H1 (cell line): Measurements from ENCODE around the gene COLEC12. TPM values are rescaled to one million over a fixed set of nuclear protein-coding genes. Genes with fewer than 3 reads are reported as not detected.

Experiments used
- CTCF ChIA-PET: fragments of 300-600 bp; sonication (Branson Sonifier 250); formaldehyde crosslinking; loops from one replicate; lab custom pipeline; 2021; ENCODE audit not compliant: partially characterized antibody; lab: Charles Lee
- POLR2A ChIA-PET: fragments of 300-600 bp; sonication (Branson Sonifier 250); formaldehyde crosslinking; loops from one replicate; lab custom pipeline; 2021; ENCODE audit warnings: inconsistent platforms; ENCODE audit not compliant: partially characterized antibody; lab: Charles Lee
- DNase-seq, 2 experiments: peaks; one replicate each; pipeline versions ENCODE4 v3.0.0 to v3.0.0-alpha.2; 2010 to 2022; ENCODE audit warnings: low spot score in 2 of 2, low read depth in 1 of 2, mixed read lengths in 1 of 2
- FAIRE-seq: peaks from 2 replicates; lab custom pipeline; 2011; peaks lifted over from hg19 to GRCh38; lab: Jason Lieb, UNC
- H2AFZ ChIP-seq: 2 replicates; pipeline ENCODE4 v1.8.1; 2012; ENCODE audit warnings: low read length, inconsistent platforms
- H2AK5ac ChIP-seq: 2 replicates; pipeline ENCODE4 v1.6.1; 2013; ENCODE audit warnings: low read depth, low read length
- H2BK120ac ChIP-seq: replicated peaks from 2 replicates; pipeline ENCODE3; 2013; ENCODE audit warnings: low read depth, low read length, inconsistent platforms
- H2BK12ac ChIP-seq: 2 replicates; pipeline ENCODE4 v1.6.1; 2013; ENCODE audit warnings: low read depth, low read length
- H2BK15ac ChIP-seq: 2 replicates; pipeline ENCODE4 v1.6.1; 2013; ENCODE audit warnings: low read length
- H2BK20ac ChIP-seq: 2 replicates; pipeline ENCODE4 v1.6.1; 2013; ENCODE audit warnings: low read length
- H2BK5ac ChIP-seq: 2 replicates; pipeline ENCODE4 v1.6.1; 2013; ENCODE audit warnings: low read depth, low read length
- H3K14ac ChIP-seq: 2 replicates; pipeline ENCODE4 v1.6.1; 2013; ENCODE audit warnings: inconsistent platforms; ENCODE audit not compliant: insufficient read length
- H3K18ac ChIP-seq: 2 replicates; pipeline ENCODE4 v1.6.1; 2013; ENCODE audit warnings: low read length; ENCODE audit errors: extremely low read depth
- H3K23ac ChIP-seq: 2 replicates; pipeline ENCODE4 v1.6.1; 2013; ENCODE audit warnings: inconsistent platforms; ENCODE audit not compliant: insufficient read length
- H3K23me2 ChIP-seq: 2 replicates; pipeline ENCODE4 v1.6.1; 2013; ENCODE audit warnings: low read depth, low read length
- H3K27ac ChIP-seq: 2 replicates; pipeline ENCODE4 v1.6.1; 2011; ENCODE audit warnings: low read depth, low read length, inconsistent platforms
- H3K27me3 ChIP-seq, 4 experiments: replicated peaks in 1 of 4; 1 replicate in 1 of 4; 2 replicates in 3 of 4; pipeline versions ENCODE4 v1.6.1 to v1.8.1; 2011 to 2013; ENCODE audit warnings: low read length in 3 of 4, mild to moderate bottlenecking in 3 of 4, inconsistent platforms in 2 of 4, mixed read lengths in 2 of 4, moderate library complexity in 1 of 4; ENCODE audit not compliant: control insufficient read depth in 3 of 4, insufficient read depth in 3 of 4; ENCODE audit errors: extremely low read depth in 1 of 4
- H3K36me3 ChIP-seq, 4 experiments: 2 replicates each; pipeline versions ENCODE4 v1.6.1 to v1.8.1; 2011 to 2013; ENCODE audit warnings: mild to moderate bottlenecking in 4 of 4, low read length in 3 of 4, moderate library complexity in 2 of 4, control low read depth in 1 of 4, inconsistent platforms in 1 of 4; ENCODE audit not compliant: insufficient read depth in 4 of 4, control insufficient read depth in 2 of 4
- H3K4ac ChIP-seq: replicated peaks from 2 replicates; pipeline ENCODE3; 2013; ENCODE audit warnings: low read length, low read depth, mixed read lengths, inconsistent platforms; ENCODE audit not compliant: insufficient read length
- H3K4me1 ChIP-seq, 4 experiments: replicated peaks in 1 of 4; 1 replicate in 1 of 4; 2 replicates in 3 of 4; pipeline versions ENCODE4 v1.6.1 to v1.8.1; 2011 to 2013; ENCODE audit warnings: low read length in 3 of 4, inconsistent platforms in 2 of 4, mixed read lengths in 1 of 4; ENCODE audit not compliant: insufficient read depth in 4 of 4, control insufficient read depth in 3 of 4
- H3K4me2 ChIP-seq, 2 experiments: 2 replicates each; pipeline versions ENCODE4 v1.6.1 to v1.8.1; 2011 to 2013; ENCODE audit warnings: low read depth in 2 of 2, low read length in 2 of 2, control low read depth in 1 of 2, inconsistent platforms in 1 of 2, mild to moderate bottlenecking in 1 of 2; ENCODE audit not compliant: insufficient read depth in 1 of 2
- H3K4me3 ChIP-seq, 4 experiments: fragments of 200-600, 300-600 bp in 1 of 4; sonication (generic), shearing (Covaris generic), sonication (Bioruptor Twin) in 1 of 4; 2 replicates each; pipeline versions ENCODE4 v1.5.1 to v1.8.1; 2011 to 2016; ENCODE audit warnings: low read length in 4 of 4, low read depth in 3 of 4, control low read depth in 2 of 4, inconsistent platforms in 2 of 4, mild to moderate bottlenecking in 2 of 4, mixed read lengths in 1 of 4, moderate library complexity in 1 of 4; ENCODE audit not compliant: insufficient read depth in 2 of 4; ENCODE audit errors: extremely low read depth in 1 of 4
- H3K56ac ChIP-seq: replicated peaks from 2 replicates; pipeline ENCODE3; 2013; ENCODE audit warnings: low read depth, mild to moderate bottlenecking, mixed read lengths, low read length, inconsistent platforms; ENCODE audit not compliant: insufficient read length
- H3K79me1 ChIP-seq: 2 replicates; pipeline ENCODE4 v1.6.1; 2013; ENCODE audit warnings: low read depth, low read length, control low read depth
- H3K79me2 ChIP-seq, 2 experiments: 2 replicates each; pipeline versions ENCODE4 v1.6.1 to v1.8.1; 2012 to 2013; ENCODE audit warnings: low read length in 2 of 2, mild to moderate bottlenecking in 2 of 2, inconsistent platforms in 1 of 2; ENCODE audit not compliant: insufficient read depth in 2 of 2, control insufficient read depth in 1 of 2
- H3K9ac ChIP-seq, 4 experiments: replicated peaks in 1 of 4; 1 replicate in 1 of 4; 2 replicates in 3 of 4; pipeline versions ENCODE4 v1.6.1 to v1.8.1; 2011 to 2013; ENCODE audit warnings: low read depth in 3 of 4, low read length in 3 of 4, control low read depth in 2 of 4, mild to moderate bottlenecking in 2 of 4, moderate library complexity in 2 of 4, inconsistent platforms in 1 of 4; ENCODE audit errors: extremely low read depth in 1 of 4
- H3K9me3 ChIP-seq, 2 experiments: 2 replicates each; pipeline versions ENCODE4 v1.6.1 to v1.8.1; 2012 to 2013; ENCODE audit warnings: mild to moderate bottlenecking in 2 of 2, moderate library complexity in 2 of 2, control low read depth in 1 of 2, inconsistent platforms in 1 of 2, low read depth in 1 of 2, low read length in 1 of 2, mixed read lengths in 1 of 2; ENCODE audit not compliant: insufficient read depth in 2 of 2
- H4K20me1 ChIP-seq, 2 experiments: replicated peaks in 1 of 2; 2 replicates each; pipeline versions ENCODE3 to v1.8.1; 2011 to 2013; ENCODE audit warnings: inconsistent platforms in 2 of 2, low read length in 2 of 2, mild to moderate bottlenecking in 1 of 2; ENCODE audit not compliant: insufficient read depth in 2 of 2, control insufficient read depth in 1 of 2
- H4K5ac ChIP-seq: 2 replicates; pipeline ENCODE4 v1.6.1; 2013; ENCODE audit warnings: low read length, low read depth, mixed read lengths, inconsistent platforms; ENCODE audit not compliant: insufficient read length
- H4K8ac ChIP-seq: 2 replicates; pipeline ENCODE4 v1.8.0; 2013; ENCODE audit warnings: mild to moderate bottlenecking, moderate library complexity, low read length, inconsistent platforms; ENCODE audit not compliant: insufficient read depth; ENCODE audit errors: extremely low read depth
- H4K91ac ChIP-seq: replicated peaks from 2 replicates; pipeline ENCODE3; 2013; ENCODE audit warnings: low read length, mixed read lengths, inconsistent platforms; ENCODE audit not compliant: insufficient read length
- BACH1 ChIP-seq: IDR thresholded peaks from 2 replicates; pipeline ENCODE4 v1.6.1; 2012; ENCODE audit warnings: low read length, improper control_type of control experiment
- BCL11A ChIP-seq, 2 experiments: IDR thresholded peaks; one replicate each; pipeline ENCODE4 v1.6.1; 2011; ENCODE audit warnings: low read depth in 2 of 2, low read length in 2 of 2, mild to moderate bottlenecking in 2 of 2
- CEBPB ChIP-seq: IDR thresholded peaks from 2 replicates; pipeline ENCODE4 v1.6.1; 2012; ENCODE audit warnings: low read depth, low read length
- GTF2F1 ChIP-seq: IDR thresholded peaks from 2 replicates; pipeline ENCODE4 v1.6.1; 2012; ENCODE audit warnings: low read depth, low read length, improper control_type of control experiment, borderline replicate concordance
- SIN3A ChIP-seq, 2 experiments: IDR thresholded peaks in 1 of 2; conservative IDR thresholded peaks in 1 of 2; 2 replicates each; pipeline ENCODE4 v1.6.1; 2011 to 2012; ENCODE audit warnings: low read length in 2 of 2, improper control_type of control experiment in 1 of 2, low read depth in 1 of 2, mild to moderate bottlenecking in 1 of 2
- WGBS, 2 experiments: shearing (Covaris generic) in 1 of 2; methylation state at CpG; one replicate each; pipeline versions ENCODE4 v1.1.6 to v1.1.7; 2013 to 2015; ENCODE audit warnings: low lambda C conversion rate in 2 of 2, mixed read lengths in 2 of 2, inconsistent platforms in 1 of 2, low coverage in 1 of 2, missing lambda C conversion rate in 1 of 2; ENCODE audit not compliant: insufficient replicate concordance in 2 of 2, insufficient coverage in 1 of 2, insufficient read length in 1 of 2; ENCODE audit errors: extremely low coverage in 1 of 2, missing lambda C conversion rate in 1 of 2; 5-methylcytosine and 5-hydroxymethylcytosine counted together
- polyA plus RNA-seq, 7 experiments: library from polyadenylated mRNA; depleted of rRNA in 3 of 7; stranded (reverse) in 5 of 7; unstranded in 2 of 7; fragments of >200 nt in 5 of 7; fragments of 200-250 nt in 2 of 7; gene quantifications; 1 replicate in 5 of 7; 2 replicates in 1 of 7; 4 replicates in 1 of 7; pipeline versions ENCODE4 v1.2.1 to v1.2.3, GENCODE V29; 2011 to 2013; ENCODE audit warnings: missing spikeins in 2 of 7, mixed read lengths in 2 of 7
- total RNA-seq: library from RNA; stranded (reverse); fragmentation: NEBNext Ultra II Directional; extraction: Animal tissue kit (Norgen Biotek cat#: 25700); gene quantifications from 2 replicates; pipeline ENCODE4 v1.2.1, GENCODE V29; 2021

The COLEC12 gene
- total and polyA plus RNA-seq, 2 of the 8 experiments (the other 6 are each of a cell fraction or from before 2014, with no cell fraction given), result 0.44 to 2.3 TPM

DNA sequence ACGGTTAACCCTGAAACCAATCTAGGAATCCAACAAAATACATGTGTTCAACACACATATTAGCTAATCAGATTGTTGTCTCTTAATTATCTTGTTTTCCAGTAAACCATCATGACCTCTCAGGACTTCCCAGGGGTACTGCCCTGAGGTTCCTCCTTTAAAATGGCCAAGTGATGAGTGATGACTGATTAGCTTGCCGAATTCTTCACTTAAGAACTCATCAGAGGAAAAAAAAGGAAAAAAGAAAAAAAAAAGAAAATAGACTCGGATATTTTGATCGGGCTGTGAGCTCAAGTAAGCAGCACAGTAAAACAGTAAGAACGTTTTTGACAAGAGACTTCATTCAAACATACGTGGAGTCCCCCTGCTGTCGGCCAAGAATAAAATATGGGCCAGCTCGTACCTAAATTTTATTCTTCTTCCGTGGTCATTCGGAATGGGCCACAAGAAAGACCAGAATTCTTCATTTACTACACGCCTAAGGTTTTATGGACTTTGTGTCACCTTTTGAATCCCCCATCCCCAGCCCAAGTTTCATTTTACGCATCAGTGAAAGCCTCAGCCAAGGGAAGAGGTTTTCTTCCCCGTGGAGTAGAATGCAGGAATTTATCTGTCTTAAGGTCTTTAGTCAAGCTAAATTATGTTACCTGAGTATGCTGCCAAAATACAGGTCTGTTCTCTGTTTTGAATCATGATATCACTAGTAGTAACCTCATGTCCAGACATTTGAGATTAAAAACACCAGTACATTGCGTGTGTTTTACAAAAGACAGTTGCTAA lies 40.5 kb downstream of the COLEC12 start:
- Histone ChIP-seq H2BK20ac (no peak overlapping the region), H3K23me2 (no peaks in the 10 kb centered on the region), H3K79me2 (no peaks in the 10 kb centered on the region), H2AFZ (no peak overlapping the region), H4K91ac (no peak overlapping the region), H3K9ac (no peak overlapping the region), H4K5ac (no peak overlapping the region)
- POLR2A ChIA-PET, result interaction anchor here (0.9 to 1.2 kb wide), 2 partner anchors 8 to 27 kb away, joined by 3 read pairs; no protein-coding TSS in a partner anchor
- 85% methylated on average over 14 of the region's 14 CpGs; no CpG with 5 or more reads in 1 of the 2 experiments for WGBS, 2 experiments
- no peak for TF ChIP-seq CEBPB
- no peak for TF ChIP-seq GTF2F1
- no peak for TF ChIP-seq BACH1
- TF ChIP-seq SIN3A (conservative IDR thresholded peaks at IDR 0.05 in 1 of 2, IDR thresholded peaks at IDR 0.05 in 1 of 2; ENCODE audit: low read depth in 1 of 2, low read length in 2 of 2), result no peak
- TF ChIP-seq BCL11A (IDR thresholded peaks at IDR 0.05; ENCODE audit: low read depth in 2 of 2, low read length in 2 of 2), result no peak
- TF ChIP-seq, all 59 proteins: peak for 0
- no peaks in the 10 kb centered on the region for H3K79me1 ChIP-seq
- H2BK15ac ChIP-seq, result no peak overlapping the region
- H2BK5ac ChIP-seq, result no peak overlapping the region
- no peaks in the 10 kb centered on the region for H3K36me3 ChIP-seq
- DNase-seq, result no peak
- no peak overlapping the region for H3K4me3 ChIP-seq
- H3K4me2 ChIP-seq, result no peak overlapping the region
- no peak overlapping the region for H3K14ac ChIP-seq
- H2AK5ac ChIP-seq, result no peak overlapping the region
- no peaks in the 10 kb centered on the region for H4K20me1 ChIP-seq
- peaks cover 0 to 2% (median 0%) of the 10 kb centered on the region in 4 experiments; a peak in 3 of 7 replicates for H3K4me1 ChIP-seq
- no peak for FAIRE-seq
- H3K56ac ChIP-seq, result no peak overlapping the region
- H3K27me3 ChIP-seq, result no peaks in the 10 kb centered on the region
- H3K9me3 ChIP-seq, result 0 out of 4 replicates have a peak, but pooled peaks cover 0 to 2% of the 10 kb centered on the region in 2 experiments
- H3K23ac ChIP-seq, result no peak overlapping the region
- CTCF ChIA-PET, result interaction anchor here (0.6 to 1.8 kb wide), 7 partner anchors 13 to 173 kb away, joined by 3 to 6 read pairs (median 4); no protein-coding TSS in a partner anchor
- H3K4ac ChIP-seq, result no peak overlapping the region
- H2BK12ac ChIP-seq, result no peak overlapping the region
- no peak overlapping the region for H3K18ac ChIP-seq
- H3K27ac ChIP-seq, result no peak overlapping the region
- no peak overlapping the region for H2BK120ac ChIP-seq
- no peak overlapping the region for H4K8ac ChIP-seq
